T-helper 2 cell treated with Interferon-gamma antibody and Interleukin-4, amounts not matched to agents 100 ng/mL and 5 ng/mL, for 36 hours (primary cell): ENCODE data around the gene RBM43. TPM values are rescaled to one million over a fixed set of nuclear protein-coding genes. Genes with fewer than 3 reads are reported as not detected.
"Not testable (repeated sequence)": the region's sequence is repeated elsewhere in the genome, so short reads cannot be mapped to it uniquely, and the experiment has no call there.

Experiments
- intact Hi-C: fragments of 100-400 bp; cut with micrococcal nuclease; formaldehyde crosslinking; loops from one replicate; pipeline ENCODE4 v1.15.1; 2023
- total RNA-seq: library from RNA; stranded (reverse); gene quantifications from 2 replicates; pipeline ENCODE4 v1.2.3, GENCODE V29; 2022

Gene RBM43
- total RNA-seq: 3.9 and 4.2 TPM in 2 replicates

DNA sequence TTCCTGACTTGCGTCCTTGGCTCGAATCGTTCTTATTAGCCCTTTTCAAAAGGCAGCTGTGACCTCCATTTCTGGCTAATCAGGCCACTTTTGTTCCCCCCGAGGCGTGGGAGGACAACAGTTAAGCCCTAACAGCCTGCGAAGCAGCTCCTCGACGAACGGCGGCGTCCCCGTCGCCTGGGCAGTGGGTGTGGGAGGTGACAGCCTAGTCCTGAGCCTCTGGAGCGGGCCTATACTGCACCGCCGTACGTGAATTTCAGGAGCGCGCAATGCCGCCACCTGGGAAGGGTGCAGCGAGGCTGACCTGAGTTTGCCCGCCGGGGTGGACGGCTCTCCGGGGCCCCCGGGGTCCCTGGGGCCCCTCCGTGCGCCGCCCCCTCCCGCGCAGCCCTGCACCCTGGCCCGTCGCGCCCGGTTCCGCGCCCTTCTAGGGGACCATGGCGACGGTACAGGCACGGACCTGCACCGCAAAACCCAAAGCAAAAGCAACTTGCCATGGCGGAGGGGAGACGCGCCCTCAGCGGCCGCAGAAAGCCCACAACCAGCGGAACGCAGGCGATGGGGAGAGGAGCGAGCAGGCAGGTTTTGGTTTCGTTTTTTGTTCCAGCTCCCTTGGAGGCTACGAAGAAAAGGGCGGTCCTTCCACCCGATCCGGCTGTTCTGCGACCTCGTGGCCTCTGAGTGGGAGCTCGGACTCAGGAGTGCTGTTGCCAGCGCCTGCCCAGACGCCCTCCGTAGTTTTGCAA lies at the start of gene RBM43:
RBM43 (minus strand) TSS at position 633 of the 746 bp plus-strand sequence; CDS start at position 497, 136 bp downstream.
- intact Hi-C loops: loop anchor here (1.0 to 10.0 kb wide), 6 partner anchors 28 to 1674 kb away; partner anchors contain the start of genes ARL5A, ARL6IP6, MMADHC and NMI

- intact Hi-C loops: not testable (repeated sequence)
Measured at GRCh38 chr2:151310313-151310712, 48.6 kb upstream of the RBM43 start.

DNA sequence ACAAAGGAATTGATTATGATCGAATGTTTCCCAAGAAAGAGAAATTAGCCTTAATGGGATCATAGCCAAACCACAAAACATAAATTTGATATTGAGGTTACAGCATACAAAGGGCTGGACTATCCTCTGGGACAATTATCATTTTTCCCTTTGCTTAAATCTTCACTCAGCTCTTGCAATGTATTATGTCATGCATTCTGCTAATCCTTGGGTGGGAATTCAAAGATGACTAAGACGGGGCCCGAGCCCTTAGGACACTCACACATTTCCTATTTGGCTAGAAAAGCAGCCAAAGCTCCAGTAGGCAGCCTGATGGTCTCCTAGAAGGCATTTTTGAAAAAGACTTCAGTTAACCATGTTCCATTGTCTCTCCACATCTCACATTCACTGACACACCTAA lies 45.0 kb upstream of the RBM43 start:
- intact Hi-C loops: no loop called here

DNA sequence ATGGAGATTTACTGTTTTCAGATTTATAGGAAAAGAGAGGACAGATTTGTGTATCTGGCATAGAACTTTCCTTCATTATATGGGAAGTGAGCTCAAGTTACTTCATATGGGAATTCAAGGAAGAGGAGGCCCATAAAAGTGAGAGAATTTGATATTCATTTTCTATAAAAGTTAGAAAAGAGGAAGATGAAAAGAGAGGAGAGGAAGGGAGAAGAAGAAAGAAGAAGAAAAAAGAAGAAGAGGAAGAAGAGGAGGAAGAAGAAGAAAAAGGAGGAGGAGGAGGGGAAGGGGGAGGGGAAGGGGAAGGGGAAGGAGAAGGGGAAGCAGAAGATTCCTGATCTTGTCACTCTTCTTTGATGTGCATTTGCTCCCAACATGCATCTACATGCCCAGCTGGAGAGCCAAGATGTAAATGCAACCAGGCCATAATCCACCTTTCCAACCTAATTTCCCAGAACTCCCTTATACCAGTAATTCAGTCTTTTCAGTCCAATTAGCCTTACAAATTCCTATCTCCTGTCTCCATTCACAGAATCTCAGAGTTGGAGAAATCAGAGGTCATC lies 43.5 kb upstream of the RBM43 start:
- intact Hi-C loops: no loop called here

GRCh38 chr2:151302879-151303278 lies 41.2 kb upstream of the RBM43 start:
- intact Hi-C loops: no loop called here

GRCh38 chr2:151302404-151302803 lies 40.7 kb upstream of the RBM43 start:
- intact Hi-C loops: no loop called here

- intact Hi-C loops: no loop called here
Measured at GRCh38 chr2:151299920-151300539, 38.4 kb upstream of the RBM43 start.

GRCh38 chr2:151297882-151298281 lies 36.2 kb upstream of the RBM43 start:
- intact Hi-C loops: no loop called here

DNA sequence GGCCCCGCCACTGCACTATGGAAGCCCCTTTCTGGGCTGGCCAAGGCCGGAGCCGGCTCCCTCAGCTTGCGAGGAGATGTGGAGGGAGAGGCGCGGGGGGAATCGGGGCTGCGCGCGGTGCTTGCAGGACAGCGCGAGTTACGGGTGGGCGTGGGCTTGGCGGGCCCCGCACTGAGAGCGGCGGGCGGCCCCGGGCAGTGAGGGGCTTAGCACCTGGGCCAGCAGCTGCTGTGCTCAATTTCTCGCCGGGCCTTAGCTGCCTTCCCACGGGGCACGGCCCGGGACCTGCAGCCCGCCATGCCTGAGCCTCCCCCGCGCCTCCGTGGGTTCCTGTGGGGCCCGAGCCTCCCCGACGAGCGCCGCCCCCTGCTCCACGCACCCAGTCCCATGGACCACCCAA lies 34.3 kb upstream of the RBM43 start:
- intact Hi-C loops: not testable (repeated sequence)

DNA sequence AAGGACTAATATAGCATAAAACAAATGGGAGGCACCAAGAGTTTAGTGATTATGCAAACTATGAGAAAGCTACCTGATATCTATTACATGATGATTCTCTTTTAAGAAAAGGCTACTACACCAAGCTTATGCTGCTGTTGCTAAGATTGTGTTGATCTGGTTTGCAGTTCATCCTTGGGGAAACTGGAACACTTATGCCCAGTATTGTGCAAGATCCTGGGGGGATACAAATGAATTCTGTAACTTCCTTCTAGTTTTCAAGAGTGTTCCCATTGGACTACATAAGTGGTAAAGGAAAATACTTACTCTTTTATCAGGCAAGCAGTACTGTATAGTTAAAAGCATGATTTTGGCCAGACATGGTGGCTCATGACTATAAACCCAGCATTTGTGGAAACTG lies 30.9 kb upstream of the RBM43 start:
- intact Hi-C loops: no loop called here

DNA sequence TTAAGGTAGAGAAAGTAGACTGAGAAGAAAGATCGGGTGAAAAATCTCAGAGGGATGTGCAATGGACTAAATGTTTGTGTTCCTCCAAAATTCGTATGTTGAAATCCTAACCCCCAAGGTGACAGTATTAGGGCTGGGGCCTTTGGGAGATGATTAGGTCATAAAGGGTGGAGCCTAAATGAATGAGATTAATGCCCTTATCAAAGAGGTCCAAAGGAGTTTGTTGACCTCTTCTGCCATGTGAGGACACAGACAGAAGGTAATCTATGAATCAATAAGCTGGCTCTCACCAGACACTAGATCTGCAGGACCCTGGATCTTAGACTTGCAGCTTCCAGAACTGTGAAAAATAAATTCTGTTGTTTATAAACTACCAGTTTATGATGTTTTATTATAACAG lies 30.5 kb upstream of the RBM43 start:
- intact Hi-C loops: no loop called here

- intact Hi-C loops: no loop called here
Measured at GRCh38 chr2:151291224-151291623, 29.6 kb upstream of the RBM43 start.

GRCh38 chr2:151289972-151290866 lies 28.6 kb upstream of the RBM43 start:
- intact Hi-C loops: loop anchor here (1.0 to 10.0 kb wide), 6 partner anchors 29 to 1703 kb away; partner anchors contain the start of genes MMADHC, PRPF40A and RBM43

DNA sequence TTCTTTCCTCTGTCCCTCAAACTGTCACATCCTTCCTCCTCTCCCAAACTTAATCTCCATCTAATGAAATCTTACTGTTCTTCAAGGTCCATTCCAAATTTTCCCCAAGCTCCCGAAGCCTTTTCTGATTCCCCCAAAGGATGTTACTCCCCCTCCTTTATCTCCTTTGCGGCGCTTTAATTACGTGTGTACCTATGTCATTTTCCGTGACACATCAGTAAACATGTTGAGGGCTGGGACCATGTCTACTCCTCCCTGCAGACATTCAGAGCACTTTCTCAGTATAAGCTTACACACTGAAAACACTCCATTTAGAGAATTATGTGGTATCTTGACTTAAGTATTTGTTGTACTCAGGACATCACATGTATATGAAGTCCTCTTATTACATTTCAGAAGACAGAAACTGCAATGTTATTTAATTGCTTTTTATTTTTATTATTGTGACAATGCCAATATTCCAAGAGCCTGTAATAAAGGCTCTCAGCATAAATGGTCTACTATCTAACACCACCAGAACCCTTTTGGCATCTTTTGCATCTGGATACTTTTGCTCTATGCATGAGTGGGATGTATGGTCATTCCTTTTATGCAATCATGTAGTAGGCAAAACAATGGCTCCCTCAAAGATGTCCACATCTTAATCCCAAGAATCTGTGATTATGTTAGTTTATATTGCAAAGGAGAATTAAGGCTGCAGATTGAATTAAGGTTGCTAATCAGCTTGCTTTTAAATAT lies 26.0 kb upstream of the RBM43 start:
- intact Hi-C loops: loop anchor here (2.0 to 10.0 kb wide), 3 partner anchors 31 to 1429 kb away; partner anchors contain the start of gene PRPF40A

DNA sequence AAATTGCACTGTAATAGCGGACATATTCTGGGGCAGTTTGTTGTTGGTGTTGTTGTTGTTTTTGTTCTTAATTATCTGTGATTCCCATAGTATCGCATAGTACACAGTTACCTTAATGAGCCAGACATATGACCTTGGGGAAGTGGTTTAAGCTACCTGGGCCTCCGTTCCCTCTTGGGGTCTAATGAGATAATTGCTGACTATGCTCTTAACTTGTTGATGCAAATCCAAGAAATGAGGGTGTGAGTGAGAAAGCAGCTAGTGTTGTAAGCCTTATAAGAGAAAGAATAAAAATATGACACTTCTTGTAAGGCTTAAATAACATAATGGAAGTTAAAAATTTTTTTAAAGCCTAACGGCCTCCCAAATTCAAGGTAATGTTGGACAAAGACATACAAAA lies 20.7 kb upstream of the RBM43 start:
- intact Hi-C loops: loop anchor here (10.0 kb wide), 1 partner anchor 352 kb away; no protein-coding TSS in a partner anchor

GRCh38 chr2:151280271-151280670 lies 18.6 kb upstream of the RBM43 start:
- intact Hi-C loops: loop anchor here (10.0 kb wide), 1 partner anchor 355 kb away; no protein-coding TSS in a partner anchor

DNA sequence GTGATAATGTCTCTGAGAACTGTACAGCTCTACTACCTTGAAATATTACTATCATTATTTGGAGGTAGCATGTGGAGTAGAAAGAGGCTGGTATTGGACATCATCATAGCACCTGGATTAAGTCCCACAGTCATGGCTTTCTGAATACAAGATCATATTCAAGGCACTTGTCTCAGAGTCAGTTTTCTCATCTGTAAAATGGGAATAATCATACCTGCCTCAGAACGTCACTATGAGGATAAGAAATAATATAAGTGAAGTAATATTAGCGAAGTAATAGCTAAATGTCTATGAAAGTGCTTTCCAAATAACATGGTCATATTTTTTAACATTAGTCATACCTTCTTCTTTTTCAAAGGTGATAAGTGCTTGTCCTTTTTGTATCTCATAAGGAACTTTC lies 16.8 kb upstream of the RBM43 start:
- intact Hi-C loops: no loop called here

DNA sequence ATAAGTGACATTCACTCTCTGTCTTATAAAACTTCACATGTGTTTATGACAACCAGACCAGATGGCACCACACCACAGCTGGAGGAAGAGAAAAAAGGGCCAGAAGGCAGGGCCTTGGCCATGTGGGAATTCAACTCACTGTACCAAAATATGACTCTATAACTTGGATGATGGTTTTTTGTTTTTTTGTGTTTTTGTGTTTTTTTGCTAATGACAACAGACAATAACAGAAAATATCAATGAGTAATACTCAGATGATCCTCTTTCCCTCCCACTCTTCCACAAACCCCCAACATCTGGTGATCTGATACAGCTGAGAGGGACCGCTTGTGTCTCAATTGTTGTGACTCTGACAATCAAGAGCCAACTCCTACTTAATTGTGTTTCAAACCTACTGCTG lies 15.4 kb upstream of the RBM43 start:
- intact Hi-C loops: no loop called here

DNA sequence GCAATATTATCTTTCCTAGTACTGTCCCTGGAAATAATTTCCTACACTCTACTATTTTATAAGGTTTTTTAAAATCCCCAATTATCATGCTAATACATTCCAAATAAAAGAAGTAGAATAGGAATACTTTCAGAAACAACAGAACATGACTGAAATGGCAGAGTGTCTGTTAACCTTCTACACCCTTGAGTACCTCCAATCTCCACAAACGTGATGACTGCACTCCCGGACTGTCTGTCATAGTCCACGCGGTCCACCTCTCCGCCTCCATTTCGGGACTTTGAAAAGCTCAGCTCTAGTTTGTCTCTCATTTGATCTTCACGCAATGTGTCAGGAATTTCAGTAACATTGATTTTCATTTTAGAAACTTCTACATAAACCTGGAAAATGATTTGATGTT lies 13.6 kb upstream of the RBM43 start:
- intact Hi-C loops: no loop called here

- intact Hi-C loops: no loop called here
Measured at GRCh38 chr2:151271824-151272223, 10.2 kb upstream of the RBM43 start.
